Left renal pelvis (tissue), 4 donors: Measurements from ENCODE around the gene PCCA. TPM values are rescaled to one million over a fixed set of nuclear protein-coding genes. Genes with fewer than 3 reads are reported as not detected.
"Not testable (repeated sequence)": the region's sequence is repeated elsewhere in the genome, so short reads cannot be mapped to it uniquely, and the experiment has no call there.

Source experiments
- DNase-seq, 4 donors: peaks; one replicate each; pipeline ENCODE4 v3.0.0-alpha.2; 2013; ENCODE audit warnings: low read depth in 4 of 4, low spot score in 3 of 4
- polyA plus RNA-seq, 4 donors: library from polyadenylated mRNA; unstranded; fragments of 120-200 nt; gene quantifications; one replicate each; pipeline ENCODE4 v1.2.1, GENCODE V29; 2013; ENCODE audit not compliant: insufficient read length in 4 of 4

Gene PCCA
- polyA plus RNA-seq, 4 donors = 25.8 to 66.9 (median 59.1) TPM

DNA sequence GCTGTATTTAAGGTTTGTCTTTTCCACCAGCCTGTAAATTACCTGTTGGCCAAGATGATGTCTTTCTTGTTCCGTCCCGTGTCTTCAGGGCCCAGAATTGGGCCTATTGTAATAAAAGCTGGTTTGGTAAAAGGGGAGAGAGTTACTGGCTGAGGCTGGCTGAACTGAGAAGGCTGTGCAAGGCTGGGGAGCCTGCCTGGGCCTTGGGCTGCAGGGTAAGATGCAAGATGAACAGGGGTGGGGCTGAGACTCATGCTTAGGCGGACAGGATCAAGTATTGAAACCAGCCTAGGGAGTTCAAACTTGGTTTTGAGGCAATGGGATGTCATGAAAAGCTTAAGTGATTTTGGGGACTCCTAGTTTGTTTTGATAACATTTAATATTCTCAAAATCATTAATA, 142.3 kb downstream of the PCCA start:
- no peak for DNase-seq

DNA sequence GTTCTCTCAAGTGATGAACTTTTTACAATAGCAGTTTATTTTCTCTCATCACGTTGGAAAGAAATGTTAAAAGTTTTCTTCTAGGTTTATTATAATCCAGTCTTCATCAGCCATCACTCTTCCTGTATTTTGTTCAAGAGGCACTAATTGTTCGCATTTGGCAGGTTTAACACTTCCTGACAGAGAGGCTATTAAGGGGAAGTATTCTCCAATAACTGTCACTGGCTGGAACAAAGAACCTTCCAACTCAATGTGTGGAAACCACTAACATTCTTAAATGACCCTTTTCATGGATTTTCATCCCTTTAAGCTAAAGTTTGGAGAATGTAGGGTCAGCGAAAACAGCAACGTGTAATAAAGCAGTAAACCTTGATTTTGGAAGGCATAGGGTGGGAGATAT, 145.1 kb downstream of the PCCA start:
- DNase-seq = no peak

DNA sequence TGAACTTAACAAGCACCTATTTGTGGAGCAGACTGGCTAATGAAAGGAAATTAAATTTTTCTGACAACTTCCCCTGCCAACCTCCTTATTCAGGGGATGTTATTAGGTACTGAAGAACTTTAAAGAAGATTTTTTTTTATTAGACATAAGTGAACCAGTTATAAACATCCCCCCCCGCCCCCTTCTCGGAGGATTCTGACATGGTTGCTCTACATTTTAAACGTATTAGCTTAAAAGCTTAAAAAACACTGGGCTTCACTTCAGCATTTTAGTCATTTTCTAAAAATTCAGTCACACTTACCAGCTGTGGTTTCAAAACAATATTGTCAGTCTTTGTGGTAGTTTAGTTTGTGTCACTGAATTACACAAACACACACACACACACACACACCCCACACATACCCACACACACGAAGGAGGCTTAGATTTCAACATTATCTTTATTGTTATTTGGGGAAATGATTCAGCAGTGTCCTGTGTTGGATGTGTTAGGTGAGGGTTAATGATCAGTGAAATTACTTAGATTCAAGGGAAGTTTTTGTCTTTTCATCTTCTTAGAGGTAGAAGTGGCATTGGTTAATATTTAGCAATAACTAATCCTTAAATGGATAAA, 145.7 kb downstream of the PCCA start:
- no peak for DNase-seq

DNA sequence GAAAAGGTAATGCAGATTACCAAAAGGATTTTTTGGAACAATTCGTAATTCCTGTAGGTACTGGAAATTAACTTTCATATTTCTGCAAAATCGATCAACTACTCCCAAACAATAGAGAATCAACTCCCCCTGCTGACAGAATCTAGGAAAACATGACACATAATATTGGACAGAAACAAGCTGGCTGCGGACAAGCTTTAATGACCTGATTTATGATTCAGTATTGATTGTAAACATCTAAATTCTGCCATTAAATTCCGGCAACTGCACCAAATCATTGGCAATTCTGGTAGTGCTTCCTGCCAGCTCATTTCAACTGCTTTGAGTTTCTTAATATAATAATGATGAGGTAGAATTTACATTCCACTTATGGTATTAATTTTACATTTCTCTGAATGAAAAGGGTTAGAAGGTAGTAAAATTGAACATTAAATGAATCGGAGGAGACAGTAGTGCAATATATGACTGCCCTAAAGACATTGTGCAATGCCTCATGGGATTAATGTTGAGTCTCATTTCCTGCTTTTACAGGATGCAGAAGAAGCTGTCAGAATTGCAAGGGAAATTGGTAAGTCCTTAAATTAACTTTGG, 146.5 kb downstream of the PCCA start:
- DNase-seq = peak in 2 of 4 donors; percentile 20 to 27

DNA sequence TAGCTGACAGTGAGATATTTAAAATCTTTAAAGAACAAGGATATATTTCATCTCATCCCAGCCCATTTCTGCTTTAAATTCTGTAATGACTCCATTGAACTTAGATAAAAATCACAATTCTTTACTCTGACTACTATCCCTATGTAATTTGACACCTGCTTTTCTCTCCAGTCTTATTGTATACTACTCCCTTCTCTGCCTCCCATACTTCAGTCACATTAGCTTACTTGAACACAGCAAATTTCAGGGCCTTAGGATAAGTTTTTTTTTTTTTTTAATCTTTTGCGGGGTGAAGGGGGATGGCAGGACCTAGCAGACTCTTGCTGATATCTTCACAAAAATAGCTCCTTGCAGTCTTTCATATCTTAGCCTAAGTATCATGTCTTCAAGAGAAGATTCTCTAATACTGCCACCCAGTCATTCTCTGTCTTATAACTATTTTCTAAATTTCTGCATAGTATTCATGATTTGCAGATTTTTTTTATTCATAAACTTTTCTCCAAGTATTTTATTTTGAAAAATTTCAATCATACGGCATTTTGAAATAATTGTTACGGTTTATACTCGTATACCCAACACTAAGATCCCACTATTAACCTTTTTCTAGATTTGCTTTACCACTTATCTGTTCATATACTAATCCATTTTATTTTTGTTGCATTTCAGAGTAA, 151.4 kb downstream of the PCCA start:
- DNase-seq = no peak

DNA sequence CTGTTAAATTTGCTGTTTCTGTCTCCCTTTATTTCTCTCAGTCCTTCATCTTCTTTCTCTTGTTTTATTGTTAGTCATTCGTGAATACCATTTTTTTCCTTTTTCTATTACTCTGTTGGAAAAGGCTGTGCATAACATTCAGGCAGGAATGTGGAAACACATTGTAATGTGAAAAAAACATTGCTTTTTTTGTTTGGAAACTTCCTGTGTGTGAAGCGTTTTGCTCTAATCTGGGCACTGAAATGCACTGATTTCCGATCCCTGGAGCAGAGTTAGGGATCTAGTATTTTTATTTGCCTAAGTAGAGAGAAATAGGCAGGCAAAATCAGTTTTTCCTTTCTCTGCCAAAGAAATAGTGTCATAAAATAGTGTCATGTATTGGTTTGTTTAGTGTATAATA, 155.5 kb downstream of the PCCA start:
- no peak for DNase-seq

DNA sequence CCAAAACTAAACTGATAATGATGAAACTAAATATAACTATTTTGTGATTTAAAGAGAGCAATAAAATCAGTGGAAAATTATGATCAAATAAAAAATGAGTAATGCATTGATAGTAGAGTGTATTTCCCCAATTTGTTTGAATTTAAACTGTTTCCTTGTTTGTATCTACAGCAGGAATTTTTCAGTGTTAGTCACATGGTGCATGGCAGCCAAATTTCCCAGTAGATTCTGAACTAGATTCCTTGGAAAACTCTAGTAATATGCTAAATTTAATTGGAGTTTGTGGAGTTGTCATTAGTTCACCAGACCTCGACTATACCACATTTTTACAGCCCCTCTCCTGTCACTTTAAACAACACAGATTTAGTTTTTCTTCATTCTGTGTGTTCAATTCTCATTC, 156.2 kb downstream of the PCCA start:
- DNase-seq = no peak

DNA sequence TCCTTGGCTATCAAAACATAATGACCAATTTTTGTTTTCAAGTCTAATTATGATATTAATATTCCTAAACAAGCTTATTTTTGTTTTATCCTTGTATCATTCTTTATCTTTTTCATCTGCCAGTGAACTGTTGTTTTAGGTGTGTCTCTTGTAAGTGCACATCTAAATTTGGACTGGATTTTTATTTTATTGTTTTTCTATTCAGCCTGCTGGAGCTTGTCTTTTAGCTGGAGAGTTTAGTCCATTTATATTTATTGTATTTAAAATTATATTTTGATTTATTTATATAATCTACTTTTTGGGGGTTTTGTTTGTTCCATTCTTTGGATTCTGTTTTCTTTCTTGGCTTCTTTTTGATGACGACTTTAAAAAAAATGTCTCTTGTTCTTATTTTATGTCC, 159.0 kb downstream of the PCCA start:
- DNase-seq = no peak

DNA sequence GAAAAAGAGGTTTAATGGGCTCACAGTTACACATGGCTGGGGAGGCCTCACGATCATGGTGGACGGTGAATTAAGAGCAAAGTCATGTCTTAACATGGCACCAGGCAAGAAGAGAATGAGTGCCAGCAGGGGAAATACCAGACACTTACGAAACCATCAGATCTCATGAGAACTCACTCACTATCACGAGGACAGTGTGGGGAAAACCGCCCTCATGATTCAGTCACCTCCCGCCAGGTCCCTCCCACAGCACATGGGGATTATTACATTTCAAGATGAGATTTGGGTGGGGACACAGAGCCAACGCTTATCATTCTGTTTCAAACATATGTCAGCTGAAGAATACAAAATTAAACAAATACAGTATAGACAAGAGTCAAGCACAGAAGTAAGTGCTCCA, 165.1 kb downstream of the PCCA start:
- DNase-seq = no peak

DNA sequence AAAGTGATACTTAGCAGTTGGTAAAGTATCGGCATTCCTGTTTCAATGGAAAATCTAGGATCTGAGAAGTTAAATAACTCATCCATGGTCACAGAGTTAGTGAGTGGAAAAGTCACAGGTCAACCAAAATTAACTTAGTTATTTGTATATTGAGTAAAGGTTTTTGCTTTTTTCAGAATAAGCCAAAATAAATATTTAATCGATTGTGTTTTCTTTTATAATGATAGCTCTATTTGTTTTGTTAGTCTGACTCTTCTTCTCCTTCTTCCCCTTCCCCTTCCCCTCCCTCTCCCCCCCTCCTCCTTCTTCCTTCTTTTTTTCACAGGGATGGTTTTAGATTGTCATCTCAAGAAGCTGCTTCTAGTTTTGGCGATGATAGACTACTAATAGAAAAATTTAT, 173.5 kb downstream of the PCCA start:
- no peak for DNase-seq

DNA sequence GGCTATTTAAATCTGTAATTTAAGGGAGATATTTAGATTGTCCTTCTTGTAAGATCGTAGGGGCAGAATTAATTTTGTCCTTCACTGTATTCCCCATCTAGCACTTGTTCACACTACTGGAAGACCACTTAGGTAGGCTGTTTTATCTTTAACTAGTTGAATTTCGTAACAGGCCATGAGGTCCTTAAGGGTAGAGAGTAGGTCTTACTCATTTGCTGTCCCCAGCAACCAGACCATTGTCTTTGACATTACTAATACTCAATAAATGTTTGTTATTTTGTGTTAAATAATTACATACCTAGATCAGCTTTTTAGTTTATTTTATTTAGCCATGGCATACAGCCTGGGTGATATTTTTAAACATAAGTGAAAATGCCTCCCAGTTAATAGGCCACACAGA, 177.1 kb downstream of the PCCA start:
- no peak for DNase-seq

DNA sequence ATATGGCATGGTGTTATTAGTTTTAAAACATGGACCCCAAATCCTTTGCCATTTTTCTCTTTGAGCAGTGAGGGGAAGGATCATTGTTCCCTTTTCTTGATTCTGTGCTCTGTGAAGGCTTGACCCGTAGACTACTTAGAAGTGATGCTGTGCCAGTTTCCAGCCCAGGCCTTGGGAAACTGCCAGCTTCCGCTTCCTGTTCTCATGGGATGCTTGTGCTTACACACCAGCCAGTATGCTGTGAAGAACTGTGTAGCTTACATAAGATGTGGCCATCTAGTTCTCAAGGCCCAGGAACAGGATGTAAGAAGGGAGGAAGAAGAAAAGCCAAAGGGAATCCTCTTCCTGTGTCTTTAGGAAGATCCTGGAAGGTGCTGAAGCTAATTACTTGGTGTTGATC, 180.9 kb downstream of the PCCA start:
- DNase-seq = peak in 1 of 4 donors; percentile 2

DNA sequence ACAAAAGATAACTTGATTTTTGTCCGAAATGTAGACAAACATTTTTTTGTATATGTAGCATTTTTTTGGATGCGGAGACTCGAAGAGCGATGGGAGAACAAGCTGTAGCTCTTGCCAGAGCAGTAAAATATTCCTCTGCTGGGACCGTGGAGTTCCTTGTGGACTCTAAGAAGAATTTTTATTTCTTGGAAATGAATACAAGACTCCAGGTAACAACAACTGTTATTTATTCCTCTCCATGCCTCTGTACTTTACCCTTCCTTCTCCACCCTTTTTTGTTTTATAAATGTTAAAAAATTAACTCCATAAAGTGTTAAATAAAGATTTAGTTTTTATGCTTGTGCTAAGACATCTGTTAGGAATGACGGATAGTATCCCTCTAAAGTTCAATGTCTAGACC, 184.2 kb downstream of the PCCA start:
- DNase-seq = no peak

DNA sequence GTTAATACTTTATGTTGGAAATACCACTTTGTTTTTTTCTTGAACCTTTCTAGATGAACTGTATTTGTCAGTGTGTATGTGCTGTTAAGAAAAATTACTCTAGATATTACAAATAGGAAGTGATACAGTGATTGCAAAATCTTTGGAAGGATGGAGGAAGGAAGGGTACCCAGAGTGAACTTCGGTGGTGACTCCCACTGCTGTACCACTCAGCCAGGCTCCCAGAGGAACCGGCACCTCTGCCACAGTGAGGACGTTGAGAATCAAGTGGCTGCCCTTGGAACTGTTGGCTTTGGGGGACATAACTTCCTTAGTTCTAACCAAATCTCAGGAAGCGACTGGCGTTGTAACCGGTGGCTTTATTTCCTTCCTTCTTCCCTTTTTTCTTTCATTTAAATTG, 184.7 kb downstream of the PCCA start:
- DNase-seq = no peak

DNA sequence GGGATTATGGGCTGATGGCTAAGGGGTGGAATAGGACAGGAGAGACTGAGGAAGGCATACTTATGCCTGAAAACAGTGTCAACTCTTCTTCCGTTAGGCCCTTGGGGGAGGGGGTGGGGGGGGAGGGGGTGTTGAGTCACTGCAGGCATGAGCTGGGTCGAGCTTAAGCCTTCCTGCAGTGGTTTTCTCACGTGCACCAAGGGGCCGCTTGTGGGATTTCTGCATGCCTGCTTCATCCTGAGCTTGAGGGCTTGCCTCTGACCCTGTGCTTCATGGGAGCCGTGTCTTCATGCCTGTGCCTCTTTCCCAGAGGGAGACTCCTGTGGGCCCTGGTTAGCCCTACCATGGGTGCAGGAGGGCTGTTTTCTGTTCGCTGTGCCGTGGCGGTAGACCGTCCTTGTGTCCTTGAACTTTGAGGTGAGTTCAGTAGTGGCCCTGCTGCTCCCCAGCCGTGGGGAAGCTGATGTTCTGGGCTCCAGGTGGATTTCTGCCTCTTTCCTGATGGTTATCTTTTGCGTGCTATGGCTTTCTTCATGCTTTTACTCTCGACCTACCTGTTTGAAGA, 186.1 kb downstream of the PCCA start:
- no peak for DNase-seq

DNA sequence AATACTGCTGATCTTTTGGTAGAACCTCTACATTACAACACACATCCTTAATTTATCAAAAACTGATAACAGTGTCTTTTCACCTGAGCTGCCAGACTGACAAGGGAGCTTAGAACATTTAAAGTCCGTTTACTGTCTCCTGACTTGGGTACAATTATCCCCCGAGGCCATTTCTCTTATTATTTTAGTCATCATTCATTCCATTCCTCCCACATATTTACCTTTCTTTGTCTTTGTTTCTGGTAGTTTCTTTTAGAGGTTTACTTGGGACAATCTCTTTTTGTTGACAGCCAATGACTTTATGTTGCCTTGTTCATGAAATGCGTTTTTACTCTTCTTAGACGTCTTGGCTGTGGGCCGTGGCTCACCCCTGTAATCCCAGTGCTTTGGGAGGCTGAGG, 186.9 kb downstream of the PCCA start:
- no peak for DNase-seq

DNA sequence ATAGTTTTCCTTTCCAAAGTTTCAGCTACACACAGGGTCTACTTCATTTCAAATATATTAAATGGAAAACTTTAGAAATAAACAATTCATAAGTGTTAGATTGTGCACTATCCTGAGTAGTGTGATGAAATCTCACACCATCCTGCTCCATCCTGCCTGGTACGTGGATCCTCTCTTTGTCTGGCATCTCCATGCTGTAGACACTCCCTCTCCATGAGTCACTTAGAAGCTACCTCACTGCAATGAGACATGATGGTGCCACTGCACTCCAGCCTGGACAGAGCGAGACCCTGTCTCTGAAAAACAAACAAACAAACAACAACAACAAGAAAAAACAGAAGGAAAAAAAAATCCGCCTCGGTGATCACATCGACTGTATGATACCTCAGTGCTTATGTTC, 191.8 kb downstream of the PCCA start:
- DNase-seq = no peak

DNA sequence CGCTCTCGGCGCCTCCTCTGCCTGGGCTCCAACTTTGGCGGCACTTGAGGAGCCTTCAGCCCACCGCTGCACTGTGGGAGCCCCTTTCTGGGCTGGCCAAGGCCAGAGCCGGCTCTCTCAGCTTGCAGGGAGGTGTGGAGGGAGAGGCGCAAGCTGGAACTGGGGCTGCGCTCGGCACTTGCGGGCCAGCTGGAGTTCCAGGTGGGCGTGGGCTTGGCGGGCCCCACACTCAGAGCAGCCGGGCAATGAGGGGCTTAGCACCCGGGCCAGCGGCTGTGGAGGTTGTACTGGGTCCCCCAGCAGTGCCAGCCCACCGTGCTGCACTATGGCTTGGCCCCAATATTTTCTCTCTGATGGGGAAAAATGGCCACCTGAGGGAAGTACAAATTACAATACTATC, 193.4 kb downstream of the PCCA start:
- DNase-seq = not testable (repeated sequence)

DNA sequence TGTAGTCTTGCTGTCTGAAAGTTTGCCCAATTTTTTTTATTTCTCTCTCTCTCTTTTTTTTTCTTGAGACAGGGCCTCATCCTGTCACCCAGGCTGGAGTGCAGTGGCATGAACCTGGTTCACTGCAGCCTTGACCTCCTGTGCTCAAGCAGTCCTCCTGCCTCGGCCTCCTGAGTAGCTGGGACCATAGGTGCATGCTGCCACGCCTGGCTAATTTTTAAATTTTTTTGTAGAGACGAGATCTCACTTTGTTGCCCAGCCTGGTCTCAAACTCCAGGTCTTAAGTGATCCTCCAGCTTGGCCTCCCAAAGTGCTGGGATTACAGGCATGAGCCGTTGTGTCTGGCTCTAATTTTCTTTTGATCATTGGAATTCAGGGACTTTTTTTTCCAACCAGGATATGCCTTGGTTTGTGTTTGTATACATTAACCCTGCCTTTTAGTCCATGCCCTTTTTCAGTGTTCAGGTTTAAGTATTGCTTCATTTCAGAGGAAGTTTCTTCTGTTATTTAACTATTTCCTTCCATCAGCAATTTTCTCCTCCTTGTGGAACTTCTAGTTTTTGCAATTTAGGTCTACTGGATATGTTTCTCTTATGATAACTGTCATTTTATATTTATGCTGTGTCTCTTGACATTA, 201.4 kb downstream of the PCCA start:
- DNase-seq = no peak

DNA sequence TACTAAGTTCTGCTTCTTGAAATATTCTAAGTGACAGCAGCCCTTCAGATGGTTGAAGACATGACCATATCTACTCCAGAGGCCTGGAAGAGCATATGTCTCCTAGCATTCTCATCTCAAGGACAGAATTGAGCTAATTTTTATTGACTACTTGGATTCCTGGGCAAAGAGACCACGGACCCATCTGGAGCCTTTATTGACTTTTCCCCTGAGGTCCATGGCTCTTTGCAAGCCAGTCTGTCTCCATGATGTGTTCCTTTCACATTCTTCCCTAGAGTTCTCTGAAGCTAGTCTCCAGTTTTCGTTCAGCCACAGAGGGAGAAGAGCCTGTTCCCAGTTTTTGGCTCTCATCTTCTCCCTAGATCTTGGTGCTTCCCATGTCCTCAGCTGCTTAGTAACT, 202.7 kb downstream of the PCCA start:
- no peak for DNase-seq

DNA sequence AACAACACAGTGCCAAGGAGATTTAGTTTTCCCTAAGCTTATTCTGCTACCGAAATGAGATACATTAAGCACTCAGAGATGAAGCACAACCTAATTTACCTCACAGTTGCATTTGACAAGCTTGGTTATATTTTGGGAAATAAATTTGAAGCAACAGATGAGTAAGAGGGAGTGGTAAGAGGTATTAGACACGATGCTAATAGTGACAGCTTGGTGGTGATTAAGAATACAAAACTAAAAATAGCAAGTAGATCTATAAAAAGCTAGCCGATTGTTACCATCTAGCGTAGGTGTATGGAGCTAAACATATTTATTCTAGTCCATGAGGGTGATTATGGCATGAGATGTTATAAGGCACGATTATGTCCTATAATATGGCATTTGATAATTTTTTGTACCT, 208.5 kb downstream of the PCCA start:
- DNase-seq = no peak
